H1 (cell line): Measurements from ENCODE around the gene HNRNPM. TPM values are rescaled to one million over a fixed set of nuclear protein-coding genes. Genes with fewer than 3 reads are reported as not detected.

Experiments
- CTCF ChIA-PET: fragments of 300-600 bp; sonication (Branson Sonifier 250); formaldehyde crosslinking; loops from one replicate; lab custom pipeline; 2021; ENCODE audit not compliant: partially characterized antibody; lab: Charles Lee
- POLR2A ChIA-PET: fragments of 300-600 bp; sonication (Branson Sonifier 250); formaldehyde crosslinking; loops from one replicate; lab custom pipeline; 2021; ENCODE audit warnings: inconsistent platforms; ENCODE audit not compliant: partially characterized antibody; lab: Charles Lee
- DNase-seq, 2 experiments: peaks; one replicate each; pipeline versions ENCODE4 v3.0.0 to v3.0.0-alpha.2; 2010 to 2022; ENCODE audit warnings: low spot score in 2 of 2, low read depth in 1 of 2, mixed read lengths in 1 of 2
- FAIRE-seq: peaks from 2 replicates; lab custom pipeline; 2011; peaks lifted over from hg19 to GRCh38; lab: Jason Lieb, UNC
- H2AFZ ChIP-seq: 2 replicates; pipeline ENCODE4 v1.8.1; 2012; ENCODE audit warnings: low read length, inconsistent platforms
- H2AK5ac ChIP-seq: 2 replicates; pipeline ENCODE4 v1.6.1; 2013; ENCODE audit warnings: low read depth, low read length
- H2BK120ac ChIP-seq: replicated peaks from 2 replicates; pipeline ENCODE3; 2013; ENCODE audit warnings: low read depth, low read length, inconsistent platforms
- H2BK12ac ChIP-seq: 2 replicates; pipeline ENCODE4 v1.6.1; 2013; ENCODE audit warnings: low read depth, low read length
- H2BK15ac ChIP-seq: 2 replicates; pipeline ENCODE4 v1.6.1; 2013; ENCODE audit warnings: low read length
- H2BK20ac ChIP-seq: 2 replicates; pipeline ENCODE4 v1.6.1; 2013; ENCODE audit warnings: low read length
- H2BK5ac ChIP-seq: 2 replicates; pipeline ENCODE4 v1.6.1; 2013; ENCODE audit warnings: low read depth, low read length
- H3K14ac ChIP-seq: 2 replicates; pipeline ENCODE4 v1.6.1; 2013; ENCODE audit warnings: inconsistent platforms; ENCODE audit not compliant: insufficient read length
- H3K18ac ChIP-seq: 2 replicates; pipeline ENCODE4 v1.6.1; 2013; ENCODE audit warnings: low read length; ENCODE audit errors: extremely low read depth
- H3K23ac ChIP-seq: 2 replicates; pipeline ENCODE4 v1.6.1; 2013; ENCODE audit warnings: inconsistent platforms; ENCODE audit not compliant: insufficient read length
- H3K23me2 ChIP-seq: 2 replicates; pipeline ENCODE4 v1.6.1; 2013; ENCODE audit warnings: low read depth, low read length
- H3K27ac ChIP-seq: 2 replicates; pipeline ENCODE4 v1.6.1; 2011; ENCODE audit warnings: low read depth, low read length, inconsistent platforms
- H3K27me3 ChIP-seq, 4 experiments: replicated peaks in 1 of 4; 1 replicate in 1 of 4; 2 replicates in 3 of 4; pipeline versions ENCODE4 v1.6.1 to v1.8.1; 2011 to 2013; ENCODE audit warnings: low read length in 3 of 4, mild to moderate bottlenecking in 3 of 4, inconsistent platforms in 2 of 4, mixed read lengths in 2 of 4, moderate library complexity in 1 of 4; ENCODE audit not compliant: control insufficient read depth in 3 of 4, insufficient read depth in 3 of 4; ENCODE audit errors: extremely low read depth in 1 of 4
- H3K36me3 ChIP-seq, 4 experiments: 2 replicates each; pipeline versions ENCODE4 v1.6.1 to v1.8.1; 2011 to 2013; ENCODE audit warnings: mild to moderate bottlenecking in 4 of 4, low read length in 3 of 4, moderate library complexity in 2 of 4, control low read depth in 1 of 4, inconsistent platforms in 1 of 4; ENCODE audit not compliant: insufficient read depth in 4 of 4, control insufficient read depth in 2 of 4
- H3K4ac ChIP-seq: replicated peaks from 2 replicates; pipeline ENCODE3; 2013; ENCODE audit warnings: low read length, low read depth, mixed read lengths, inconsistent platforms; ENCODE audit not compliant: insufficient read length
- H3K4me1 ChIP-seq, 4 experiments: replicated peaks in 1 of 4; 1 replicate in 1 of 4; 2 replicates in 3 of 4; pipeline versions ENCODE4 v1.6.1 to v1.8.1; 2011 to 2013; ENCODE audit warnings: low read length in 3 of 4, inconsistent platforms in 2 of 4, mixed read lengths in 1 of 4; ENCODE audit not compliant: insufficient read depth in 4 of 4, control insufficient read depth in 3 of 4
- H3K4me2 ChIP-seq, 2 experiments: 2 replicates each; pipeline versions ENCODE4 v1.6.1 to v1.8.1; 2011 to 2013; ENCODE audit warnings: low read depth in 2 of 2, low read length in 2 of 2, control low read depth in 1 of 2, inconsistent platforms in 1 of 2, mild to moderate bottlenecking in 1 of 2; ENCODE audit not compliant: insufficient read depth in 1 of 2
- H3K4me3 ChIP-seq, 4 experiments: fragments of 200-600, 300-600 bp in 1 of 4; sonication (generic), shearing (Covaris generic), sonication (Bioruptor Twin) in 1 of 4; 2 replicates each; pipeline versions ENCODE4 v1.5.1 to v1.8.1; 2011 to 2016; ENCODE audit warnings: low read length in 4 of 4, low read depth in 3 of 4, control low read depth in 2 of 4, inconsistent platforms in 2 of 4, mild to moderate bottlenecking in 2 of 4, mixed read lengths in 1 of 4, moderate library complexity in 1 of 4; ENCODE audit not compliant: insufficient read depth in 2 of 4; ENCODE audit errors: extremely low read depth in 1 of 4
- H3K56ac ChIP-seq: replicated peaks from 2 replicates; pipeline ENCODE3; 2013; ENCODE audit warnings: low read depth, mild to moderate bottlenecking, mixed read lengths, low read length, inconsistent platforms; ENCODE audit not compliant: insufficient read length
- H3K79me1 ChIP-seq: 2 replicates; pipeline ENCODE4 v1.6.1; 2013; ENCODE audit warnings: low read depth, low read length, control low read depth
- H3K79me2 ChIP-seq, 2 experiments: 2 replicates each; pipeline versions ENCODE4 v1.6.1 to v1.8.1; 2012 to 2013; ENCODE audit warnings: low read length in 2 of 2, mild to moderate bottlenecking in 2 of 2, inconsistent platforms in 1 of 2; ENCODE audit not compliant: insufficient read depth in 2 of 2, control insufficient read depth in 1 of 2
- H3K9ac ChIP-seq, 4 experiments: replicated peaks in 1 of 4; 1 replicate in 1 of 4; 2 replicates in 3 of 4; pipeline versions ENCODE4 v1.6.1 to v1.8.1; 2011 to 2013; ENCODE audit warnings: low read depth in 3 of 4, low read length in 3 of 4, control low read depth in 2 of 4, mild to moderate bottlenecking in 2 of 4, moderate library complexity in 2 of 4, inconsistent platforms in 1 of 4; ENCODE audit errors: extremely low read depth in 1 of 4
- H3K9me3 ChIP-seq, 2 experiments: 2 replicates each; pipeline versions ENCODE4 v1.6.1 to v1.8.1; 2012 to 2013; ENCODE audit warnings: mild to moderate bottlenecking in 2 of 2, moderate library complexity in 2 of 2, control low read depth in 1 of 2, inconsistent platforms in 1 of 2, low read depth in 1 of 2, low read length in 1 of 2, mixed read lengths in 1 of 2; ENCODE audit not compliant: insufficient read depth in 2 of 2
- H4K20me1 ChIP-seq, 2 experiments: replicated peaks in 1 of 2; 2 replicates each; pipeline versions ENCODE3 to v1.8.1; 2011 to 2013; ENCODE audit warnings: inconsistent platforms in 2 of 2, low read length in 2 of 2, mild to moderate bottlenecking in 1 of 2; ENCODE audit not compliant: insufficient read depth in 2 of 2, control insufficient read depth in 1 of 2
- H4K5ac ChIP-seq: 2 replicates; pipeline ENCODE4 v1.6.1; 2013; ENCODE audit warnings: low read length, low read depth, mixed read lengths, inconsistent platforms; ENCODE audit not compliant: insufficient read length
- H4K8ac ChIP-seq: 2 replicates; pipeline ENCODE4 v1.8.0; 2013; ENCODE audit warnings: mild to moderate bottlenecking, moderate library complexity, low read length, inconsistent platforms; ENCODE audit not compliant: insufficient read depth; ENCODE audit errors: extremely low read depth
- H4K91ac ChIP-seq: replicated peaks from 2 replicates; pipeline ENCODE3; 2013; ENCODE audit warnings: low read length, mixed read lengths, inconsistent platforms; ENCODE audit not compliant: insufficient read length
- BRCA1 ChIP-seq: IDR thresholded peaks from 2 replicates; pipeline ENCODE4 v1.6.1; 2012; ENCODE audit warnings: low read depth, low read length, improper control_type of control experiment
- CREB1 ChIP-seq: IDR thresholded peaks from 2 replicates; pipeline ENCODE4 v1.6.1; 2012; ENCODE audit warnings: inconsistent platforms
- CTCF ChIP-seq, 3 experiments: IDR thresholded peaks; 1 replicate in 2 of 3; 2 replicates in 1 of 3; pipeline versions ENCODE4 v1.5.1 to v1.6.1; 2011; ENCODE audit warnings: low read length in 3 of 3, mild to moderate bottlenecking in 3 of 3, inconsistent platforms in 2 of 3, low read depth in 1 of 3, moderate library complexity in 1 of 3; ENCODE audit not compliant: insufficient read depth in 1 of 3; ENCODE audit errors: control extremely low read depth in 1 of 3
- EP300 ChIP-seq, 2 experiments: IDR thresholded peaks; 1 replicate in 1 of 2; 2 replicates in 1 of 2; pipeline ENCODE4 v1.6.1; 2011 to 2012; ENCODE audit warnings: low read depth in 2 of 2, low read length in 2 of 2, mild to moderate bottlenecking in 2 of 2, borderline replicate concordance in 1 of 2, inconsistent platforms in 1 of 2, moderate library complexity in 1 of 2
- GABPA ChIP-seq: IDR thresholded peaks from 2 replicates; pipeline ENCODE4 v1.6.1; 2011; ENCODE audit warnings: mild to moderate bottlenecking, low read length, moderate library complexity, borderline replicate concordance; ENCODE audit not compliant: insufficient read depth
- HDAC2 ChIP-seq, 2 experiments: fragments of 300-600 bp in 1 of 2; sonication (generic) in 1 of 2; IDR thresholded peaks; 2 replicates each; pipeline ENCODE4 v1.6.1; 2011 to 2012; ENCODE audit warnings: low read depth in 2 of 2, low read length in 2 of 2, mild to moderate bottlenecking in 2 of 2, moderate library complexity in 2 of 2, borderline replicate concordance in 1 of 2, inconsistent platforms in 1 of 2
- HDAC6 ChIP-seq: IDR thresholded peaks from one replicate; pipeline ENCODE4 v1.7.1; 2012; ENCODE audit warnings: low read depth, mild to moderate bottlenecking, inconsistent platforms, low read length, moderate library complexity
- JUN ChIP-seq: IDR thresholded peaks from 2 replicates; pipeline ENCODE4 v1.6.1; 2011; ENCODE audit warnings: low read depth, mild to moderate bottlenecking, improper control_type of control experiment, low read length
- JUND ChIP-seq: IDR thresholded peaks from 2 replicates; pipeline ENCODE4 v1.6.1; 2011; ENCODE audit warnings: mild to moderate bottlenecking, improper control_type of control experiment, low read length
- SUZ12 ChIP-seq: fragments of 200-600 bp; sonication (generic); IDR thresholded peaks from 2 replicates; pipeline ENCODE4 v1.6.1; 2012; ENCODE audit warnings: mild to moderate bottlenecking, inconsistent platforms, low read length, moderate library complexity, mixed read lengths
- WGBS, 2 experiments: shearing (Covaris generic) in 1 of 2; methylation state at CpG; one replicate each; pipeline versions ENCODE4 v1.1.6 to v1.1.7; 2013 to 2015; ENCODE audit warnings: low lambda C conversion rate in 2 of 2, mixed read lengths in 2 of 2, inconsistent platforms in 1 of 2, low coverage in 1 of 2, missing lambda C conversion rate in 1 of 2; ENCODE audit not compliant: insufficient replicate concordance in 2 of 2, insufficient coverage in 1 of 2, insufficient read length in 1 of 2; ENCODE audit errors: extremely low coverage in 1 of 2, missing lambda C conversion rate in 1 of 2; 5-methylcytosine and 5-hydroxymethylcytosine counted together
- polyA plus RNA-seq, 7 experiments: library from polyadenylated mRNA; depleted of rRNA in 3 of 7; stranded (reverse) in 5 of 7; unstranded in 2 of 7; fragments of >200 nt in 5 of 7; fragments of 200-250 nt in 2 of 7; gene quantifications; 1 replicate in 5 of 7; 2 replicates in 1 of 7; 4 replicates in 1 of 7; pipeline versions ENCODE4 v1.2.1 to v1.2.3, GENCODE V29; 2011 to 2013; ENCODE audit warnings: missing spikeins in 2 of 7, mixed read lengths in 2 of 7
- total RNA-seq: library from RNA; stranded (reverse); fragmentation: NEBNext Ultra II Directional; extraction: Animal tissue kit (Norgen Biotek cat#: 25700); gene quantifications from 2 replicates; pipeline ENCODE4 v1.2.1, GENCODE V29; 2021

The HNRNPM gene
- total and polyA plus RNA-seq, 2 of the 8 experiments (the other 6 are each of a cell fraction or from before 2014, with no cell fraction given) = 375 to 474 TPM

GRCh38 chr19:8482696-8483095 lies 37.9 kb downstream of the HNRNPM start:
- Histone ChIP-seq H2AK5ac (no peak overlapping the region), H2BK12ac (no peak overlapping the region), H3K23me2 (no peaks in the 10 kb centered on the region; the same call in 1 of the 2 replicates), H2BK15ac (no peak overlapping the region), H3K79me1 (peaks cover 33% of the 10 kb centered on the region), H3K14ac (no peak overlapping the region), H3K9ac (no peak overlapping the region), H2BK120ac (no peak overlapping the region), H2BK20ac (no peak overlapping the region), H4K8ac (no peak overlapping the region), H3K56ac (no peak overlapping the region), H3K4ac (no peak overlapping the region), H4K91ac (no peak overlapping the region), H3K23ac (no peak overlapping the region), H3K4me3 (no peak overlapping the region), H3K27me3 (no peaks in the 10 kb centered on the region), H2BK5ac (no peak overlapping the region), H3K9me3 (no peaks in the 10 kb centered on the region), H3K27ac (no peak overlapping the region), H3K36me3 (peaks cover 33 to 76% (median 48%) of the 10 kb centered on the region in 4 experiments), H3K4me2 (no peak overlapping the region), H4K20me1 (peaks cover 28 to 49% of the 10 kb centered on the region in 2 experiments), H3K4me1 (no peaks in the 10 kb centered on the region; a peak in 1 of 7 replicates), H3K79me2 (peaks cover 6 to 64% of the 10 kb centered on the region in 2 experiments; a peak in 3 of 4 replicates), H4K5ac (no peak overlapping the region), H3K18ac (no peak overlapping the region), H2AFZ (no peak overlapping the region)
- no peak for FAIRE-seq
- 96% methylated on average over 11 of the region's 11 CpGs; no CpG with 5 or more reads in 1 of the 2 experiments for WGBS, 2 experiments
- no peak for DNase-seq
- POLR2A ChIA-PET = interaction anchor here (0.9 to 6.4 kb wide), 5 partner anchors 11 to 36 kb away, joined by 5 to 54 read pairs (median 5); partner anchors contain the start of gene HNRNPM
- CTCF ChIA-PET = interaction anchor here (0.8 to 2.5 kb wide), 12 partner anchors 8 to 98 kb away, joined by 3 to 9 read pairs (median 4); partner anchors contain the start of gene MYO1F
- TF ChIP-seq CTCF (IDR thresholded peaks at IDR 0.05; ENCODE audit: control extremely low read depth in 1 of 3, insufficient read depth in 1 of 3, low read depth in 1 of 3, low read length in 3 of 3) (no peak), CREB1 (no peak), GABPA (no peak), JUND (no peak), HDAC2 (IDR thresholded peaks at IDR 0.05; ENCODE audit: borderline replicate concordance in 1 of 2, low read depth in 2 of 2, low read length in 2 of 2) (no peak), BRCA1 (no peak), JUN (no peak), EP300 (IDR thresholded peaks at IDR 0.05; ENCODE audit: borderline replicate concordance in 1 of 2, low read depth in 2 of 2, low read length in 2 of 2) (no peak), SUZ12 (no peak), HDAC6 (no peak)
